ENCODE measurements around the gene RREB1.

Gene RREB1

GRCh38 chr6:7194657-7195056 lies 86.9 kb downstream of the RREB1 start:
- no peak overlapping the region for H3K4me3 ChIP-seq (ENCODE audit: low read depth, low read length)
- TF ChIP-seq CTCF (IDR thresholded peaks at IDR 0.05; ENCODE audit: control insufficient read depth, extremely low read depth, insufficient read depth), result no peak
- DNase-seq (ENCODE audit: low read depth), result no peak

- no peak for TF ChIP-seq CTCF (IDR thresholded peaks at IDR 0.05; ENCODE audit: control insufficient read depth, extremely low read depth, insufficient read depth)
- no peak for DNase-seq (ENCODE audit: low read depth)
- no peak overlapping the region for H3K4me3 ChIP-seq (ENCODE audit: low read depth, low read length)
These were observed 87.7 kb downstream of the RREB1 start for GRCh38 chr6:7195339-7196018.

- H3K4me3 ChIP-seq (ENCODE audit: low read depth, low read length), result no peak overlapping the region
- DNase-seq (ENCODE audit: low read depth), result no peak
- no peak for TF ChIP-seq CTCF (IDR thresholded peaks at IDR 0.05; ENCODE audit: control insufficient read depth, extremely low read depth, insufficient read depth)
These were observed 88.2 kb downstream of the RREB1 start for GRCh38 chr6:7196019-7196402.

GRCh38 chr6:7196685-7197283 lies 89.0 kb downstream of the RREB1 start:
- TF ChIP-seq CTCF (IDR thresholded peaks at IDR 0.05; ENCODE audit: control insufficient read depth, extremely low read depth, insufficient read depth), result no peak
- no peak overlapping the region for H3K4me3 ChIP-seq (ENCODE audit: low read depth, low read length)
- DNase-seq (ENCODE audit: low read depth), result no peak

GRCh38 chr6:7197747-7198146 lies 90.0 kb downstream of the RREB1 start:
- TF ChIP-seq CTCF (IDR thresholded peaks at IDR 0.05; ENCODE audit: control insufficient read depth, extremely low read depth, insufficient read depth), result no peak
- no peak for DNase-seq (ENCODE audit: low read depth)
- H3K4me3 ChIP-seq (ENCODE audit: low read depth, low read length), result no peak overlapping the region

- no peak for TF ChIP-seq CTCF (IDR thresholded peaks at IDR 0.05; ENCODE audit: control insufficient read depth, extremely low read depth, insufficient read depth)
- DNase-seq (ENCODE audit: low read depth), result no peak
- H3K4me3 ChIP-seq (ENCODE audit: low read depth, low read length), result no peak overlapping the region
These were observed 91.4 kb downstream of the RREB1 start for GRCh38 chr6:7198833-7199800.
